Transverse colon (tissue), 4 donors: ENCODE results near the gene ADIPOR2.

Source experiments
- EP300 ChIP-seq: sonication (generic); formaldehyde crosslinking; IDR thresholded peaks from one replicate; pipeline ENCODE4 v1.6.1; 2017; ENCODE audit warnings: antibody characterized with exemption, low read depth
- POLR2A ChIP-seq: fragments of 450-650 bp; IDR thresholded peaks from one replicate; pipeline ENCODE4 v1.6.1; 2016; ENCODE audit warnings: antibody characterized with exemption, mild to moderate bottlenecking, moderate library complexity
- POLR2AphosphoS5 ChIP-seq, 3 donors: sonication (generic); formaldehyde crosslinking; IDR thresholded peaks; one replicate each; pipeline ENCODE4 v1.6.1; 2016; ENCODE audit warnings: antibody characterized with exemption in 3 of 3
- TF ChIP-seq, protein P1 (sequence below), 5 experiments: fragments of 200-600 bp in 3 of 5; fragments of 450-650 bp in 2 of 5; sonication (generic) in 3 of 5; IDR thresholded peaks; 1 replicate in 2 of 5; 2 replicates in 3 of 5; pipeline ENCODE4 v1.5.1; 2016 to 2017; ENCODE audit warnings: antibody characterized with exemption in 5 of 5, inconsistent platforms in 3 of 5, mild to moderate bottlenecking in 2 of 5, moderate library complexity in 1 of 5

DNA sequence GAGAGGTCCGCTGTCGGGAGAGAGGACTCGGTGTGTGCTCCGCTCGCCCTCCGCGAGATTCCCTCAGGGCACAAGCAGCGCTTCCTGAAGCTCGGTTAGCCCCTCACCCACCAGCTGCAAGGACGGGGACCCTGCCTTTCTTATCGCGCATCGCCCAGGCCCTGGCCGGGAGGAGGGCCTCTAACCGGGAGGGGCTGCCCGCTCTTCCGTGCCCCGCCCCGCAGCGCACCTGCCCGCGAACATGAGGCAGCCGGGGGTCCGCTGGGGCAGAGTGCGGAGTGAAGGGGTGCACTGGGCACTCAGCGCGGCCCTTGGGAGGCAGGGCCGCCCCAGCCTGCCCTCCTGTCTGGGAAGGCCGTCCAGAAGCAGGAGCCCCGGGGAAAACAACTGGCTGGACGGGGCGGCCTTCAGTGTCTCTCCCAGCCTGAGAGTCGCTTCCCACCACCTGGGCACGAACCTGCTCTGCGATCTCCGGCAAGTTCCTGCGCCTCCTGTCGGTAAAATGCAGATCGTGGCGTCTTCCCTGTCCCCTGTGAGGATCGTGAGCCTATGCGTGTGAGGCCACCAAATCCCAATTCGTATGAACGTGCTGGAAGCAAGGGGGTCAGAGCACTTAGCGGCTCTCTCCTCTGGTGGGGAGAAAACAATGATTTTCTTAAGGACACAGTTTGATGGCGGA is 28.0 kb upstream of the ADIPOR2 start:
- TF ChIP-seq, protein P1, sequence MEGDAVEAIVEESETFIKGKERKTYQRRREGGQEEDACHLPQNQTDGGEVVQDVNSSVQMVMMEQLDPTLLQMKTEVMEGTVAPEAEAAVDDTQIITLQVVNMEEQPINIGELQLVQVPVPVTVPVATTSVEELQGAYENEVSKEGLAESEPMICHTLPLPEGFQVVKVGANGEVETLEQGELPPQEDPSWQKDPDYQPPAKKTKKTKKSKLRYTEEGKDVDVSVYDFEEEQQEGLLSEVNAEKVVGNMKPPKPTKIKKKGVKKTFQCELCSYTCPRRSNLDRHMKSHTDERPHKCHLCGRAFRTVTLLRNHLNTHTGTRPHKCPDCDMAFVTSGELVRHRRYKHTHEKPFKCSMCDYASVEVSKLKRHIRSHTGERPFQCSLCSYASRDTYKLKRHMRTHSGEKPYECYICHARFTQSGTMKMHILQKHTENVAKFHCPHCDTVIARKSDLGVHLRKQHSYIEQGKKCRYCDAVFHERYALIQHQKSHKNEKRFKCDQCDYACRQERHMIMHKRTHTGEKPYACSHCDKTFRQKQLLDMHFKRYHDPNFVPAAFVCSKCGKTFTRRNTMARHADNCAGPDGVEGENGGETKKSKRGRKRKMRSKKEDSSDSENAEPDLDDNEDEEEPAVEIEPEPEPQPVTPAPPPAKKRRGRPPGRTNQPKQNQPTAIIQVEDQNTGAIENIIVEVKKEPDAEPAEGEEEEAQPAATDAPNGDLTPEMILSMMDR (IDR thresholded peaks at IDR 0.05), result peak; percentile 44 to 82 (median 56)
- peak in 1 of 3 donors; percentile 38 for TF ChIP-seq POLR2AphosphoS5 (IDR thresholded peaks at IDR 0.05)
- TF ChIP-seq POLR2A, result peak; percentile 55
- TF ChIP-seq EP300, result no peak
